Spinal cord (tissue), 10 donors: ENCODE results near the gene SPARCL1. TPM values are rescaled to one million over a fixed set of nuclear protein-coding genes. Genes with fewer than 3 reads are reported as not detected.
"Not testable (repeated sequence)": the region's sequence is repeated elsewhere in the genome, so short reads cannot be mapped to it uniquely, and the experiment has no call there.

Experiments used
- DNase-seq, 6 donors: peaks; one replicate each; pipeline versions ENCODE4 v3.0.0 to v3.0.0-alpha.2; 2013 to 2015; ENCODE audit warnings: low spot score in 6 of 6, low read depth in 4 of 6
- H3K27ac ChIP-seq: one replicate; pipeline ENCODE4 v1.5.1; 2013; ENCODE audit warnings: low read depth, low read length, control low read depth
- H3K27me3 ChIP-seq: one replicate; pipeline ENCODE4 v1.6.1; 2013; ENCODE audit warnings: low read length; ENCODE audit not compliant: control insufficient read depth, insufficient read depth
- H3K36me3 ChIP-seq: one replicate; pipeline ENCODE4 v1.6.1; 2013; ENCODE audit warnings: low read length; ENCODE audit not compliant: control insufficient read depth, insufficient read depth
- H3K4me1 ChIP-seq: one replicate; pipeline ENCODE4 v1.6.1; 2013; ENCODE audit warnings: low read length; ENCODE audit not compliant: control insufficient read depth, insufficient read depth
- H3K4me3 ChIP-seq: one replicate; pipeline ENCODE4 v1.5.1; 2013; ENCODE audit warnings: low read depth, low read length, control low read depth
- H3K9me3 ChIP-seq: one replicate; pipeline ENCODE4 v1.6.1; 2013; ENCODE audit warnings: low read length; ENCODE audit not compliant: control insufficient read depth, insufficient read depth
- WGBS: methylation state at CpG from one replicate; pipeline ENCODE4 v1.1.5; 2013; ENCODE audit warnings: missing lambda C conversion rate; ENCODE audit not compliant: insufficient coverage; 5-methylcytosine and 5-hydroxymethylcytosine counted together
- polyA plus RNA-seq, 2 donors: library from polyadenylated mRNA; unstranded; fragments of 120-200 nt; gene quantifications; one replicate each; pipeline ENCODE4 v1.2.1, GENCODE V29; 2013; ENCODE audit not compliant: insufficient read length in 2 of 2
- total RNA-seq, 2 donors: library from RNA; depleted of rRNA in 1 of 2; stranded (reverse); fragments of 120-200 nt in 1 of 2; fragments of >200 nt in 1 of 2; gene quantifications; one replicate each; pipeline versions ENCODE4 v1.2.3 to v1.2.4, GENCODE V29; 2013 to 2014
- donor health status: healthy.

Gene SPARCL1
- total and polyA plus RNA-seq, 4 donors = 1,228 to 2,377 (median 1,494) TPM

- Histone ChIP-seq H3K36me3 (peaks cover 12% of the 10 kb centered on the region), H3K27me3 (no peaks in the 10 kb centered on the region), H3K27ac (no peak overlapping the region), H3K4me1 (no peaks in the 10 kb centered on the region), H3K9me3 (no peaks in the 10 kb centered on the region), H3K4me3 (no peak overlapping the region)
- DNase-seq = no peak
- WGBS = no CpG with 5 or more reads among the region's 3 CpGs
Observed at GRCh38 chr4:87442889-87443288, 86.3 kb downstream of the SPARCL1 start.

GRCh38 chr4:87433342-87433741 lies 95.8 kb downstream of the SPARCL1 start:
- Histone ChIP-seq H3K9me3 (peaks cover 2% of the 10 kb centered on the region), H3K27me3 (no peaks in the 10 kb centered on the region), H3K4me3 (no peak overlapping the region), H3K4me1 (no peaks in the 10 kb centered on the region), H3K36me3 (peaks cover 3% of the 10 kb centered on the region), H3K27ac (no peak overlapping the region)
- no peak for DNase-seq
- no CpG with 5 or more reads among the region's 2 CpGs for WGBS

GRCh38 chr4:87430038-87430437 lies 99.1 kb downstream of the SPARCL1 start:
- DNase-seq = no peak
- Histone ChIP-seq H3K4me3 (no peak overlapping the region), H3K4me1 (peaks cover 3% of the 10 kb centered on the region), H3K36me3 (no peaks in the 10 kb centered on the region), H3K27me3 (no peaks in the 10 kb centered on the region), H3K27ac (no peak overlapping the region), H3K9me3 (peaks cover 2% of the 10 kb centered on the region)
- 94% methylated on average over 2 of the region's 2 CpGs for WGBS

DNA sequence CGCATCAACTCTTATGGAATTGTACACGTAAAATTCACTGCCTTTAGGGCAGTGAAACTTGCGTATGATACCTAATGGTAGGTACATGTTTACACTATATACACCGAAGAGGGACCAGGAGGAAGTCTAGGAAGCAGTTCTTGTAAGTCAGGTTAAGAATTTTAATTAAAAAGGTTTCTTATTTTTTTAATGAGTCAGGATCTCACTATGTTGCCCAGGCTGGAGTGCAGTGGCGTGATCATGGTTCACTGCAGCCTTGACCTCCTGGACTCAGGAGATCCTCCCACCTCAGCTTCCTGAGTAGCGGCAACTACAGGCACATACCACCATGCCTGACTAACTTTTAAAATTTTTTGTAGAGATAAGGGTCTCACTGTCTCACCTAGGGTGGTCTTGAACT lies 100.2 kb downstream of the SPARCL1 start:
- DNase-seq = no peak
- H3K4me1 ChIP-seq = peaks cover 9% of the 10 kb centered on the region
- no peak overlapping the region for H3K27ac ChIP-seq
- no peaks in the 10 kb centered on the region for H3K27me3 ChIP-seq
- peaks cover 2% of the 10 kb centered on the region for H3K9me3 ChIP-seq
- H3K36me3 ChIP-seq = no peaks in the 10 kb centered on the region
- WGBS = no CpG with 5 or more reads among the region's 6 CpGs
- H3K4me3 ChIP-seq = no peak overlapping the region

GRCh38 chr4:87427518-87427868 lies 101.7 kb downstream of the SPARCL1 start:
- Histone ChIP-seq H3K9me3 (peaks cover 2% of the 10 kb centered on the region), H3K27ac (no peak overlapping the region), H3K4me1 (peaks cover 10% of the 10 kb centered on the region), H3K36me3 (no peaks in the 10 kb centered on the region), H3K27me3 (no peaks in the 10 kb centered on the region), H3K4me3 (no peak overlapping the region)
- no peak for DNase-seq
- WGBS = no CpG with 5 or more reads among the region's 1 CpG

DNA sequence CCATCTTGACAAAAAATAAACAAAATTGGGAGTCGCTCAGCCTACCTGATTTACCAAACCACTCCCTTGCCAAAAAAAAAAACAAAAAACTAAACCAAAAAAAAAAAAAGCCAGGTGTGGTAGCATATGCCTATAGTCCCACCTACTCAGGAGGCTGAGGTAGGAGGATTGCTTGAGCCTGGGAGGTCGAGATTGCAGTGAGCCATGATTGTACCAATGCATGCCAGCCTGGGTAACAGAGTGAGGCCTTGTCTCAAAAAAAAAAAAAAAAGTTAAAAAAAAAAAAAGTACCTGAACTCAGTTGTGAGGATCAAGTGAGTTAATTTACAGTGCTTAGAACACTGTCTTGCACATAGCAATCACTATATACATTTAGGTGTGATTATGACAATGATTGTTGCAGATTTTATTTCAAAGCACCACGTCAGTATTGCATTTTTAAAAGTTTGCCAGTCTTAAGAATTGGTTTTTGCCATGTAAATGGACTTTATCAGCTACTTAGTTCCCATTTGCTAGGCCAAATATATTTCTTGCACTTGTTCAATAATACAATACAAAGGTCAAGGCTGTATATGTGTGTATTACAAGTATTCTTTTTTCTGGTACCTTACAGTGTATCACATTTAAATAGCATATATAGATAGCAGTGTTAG lies 102.2 kb downstream of the SPARCL1 start:
- H3K9me3 ChIP-seq = peaks cover 2% of the 10 kb centered on the region
- no peaks in the 10 kb centered on the region for H3K27me3 ChIP-seq
- no CpG with 5 or more reads among the region's 3 CpGs for WGBS
- H3K36me3 ChIP-seq = no peaks in the 10 kb centered on the region
- no peak for DNase-seq
- H3K4me3 ChIP-seq = no peak overlapping the region
- H3K4me1 ChIP-seq = peaks cover 12% of the 10 kb centered on the region
- H3K27ac ChIP-seq = no peak overlapping the region

GRCh38 chr4:87425711-87426110 lies 103.5 kb downstream of the SPARCL1 start:
- peaks cover 18% of the 10 kb centered on the region for H3K4me1 ChIP-seq
- no peak overlapping the region for H3K4me3 ChIP-seq
- H3K9me3 ChIP-seq = peaks cover 2% of the 10 kb centered on the region
- no CpG with 5 or more reads among the region's 2 CpGs for WGBS
- H3K36me3 ChIP-seq = no peaks in the 10 kb centered on the region
- no peak for DNase-seq
- no peak overlapping the region for H3K27ac ChIP-seq
- H3K27me3 ChIP-seq = no peaks in the 10 kb centered on the region

DNA sequence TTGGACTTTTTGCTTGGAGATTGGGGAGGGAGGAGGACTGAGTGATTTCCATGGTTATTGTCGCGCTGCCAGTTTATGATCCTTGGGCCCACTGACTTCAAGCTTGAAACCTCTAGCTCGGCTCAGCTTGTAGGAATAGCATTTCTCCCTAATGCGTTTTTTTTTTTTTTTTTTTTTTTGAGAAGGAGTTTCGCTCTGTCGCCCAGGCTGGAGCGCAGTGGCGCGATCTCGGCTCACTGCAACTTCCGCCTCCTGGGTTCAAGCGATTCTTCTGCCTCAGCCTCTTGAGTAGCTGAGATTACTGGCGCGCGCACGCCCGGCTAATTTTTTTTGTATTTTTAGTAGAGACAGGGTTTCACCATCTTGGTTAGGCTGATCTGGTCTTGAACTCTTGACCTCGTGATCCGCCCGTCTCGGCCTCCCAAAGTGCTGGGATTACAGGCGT lies 105.1 kb downstream of the SPARCL1 start:
- H3K4me1 ChIP-seq = peaks cover 18% of the 10 kb centered on the region
- DNase-seq = peak in 2 of 6 donors; percentile 11 to 24

More for the DNA sequence above, 105.1 kb downstream of the SPARCL1 start:
- 89% methylated on average over 9 of the region's 22 CpGs for WGBS
- H3K4me3 ChIP-seq = peak overlapping the region; percentile 99
- not testable (repeated sequence) for H3K9me3 ChIP-seq, H3K27me3 ChIP-seq, H3K27ac ChIP-seq, H3K36me3 ChIP-seq
